ENCODE data around the gene FHIT.

DNA sequence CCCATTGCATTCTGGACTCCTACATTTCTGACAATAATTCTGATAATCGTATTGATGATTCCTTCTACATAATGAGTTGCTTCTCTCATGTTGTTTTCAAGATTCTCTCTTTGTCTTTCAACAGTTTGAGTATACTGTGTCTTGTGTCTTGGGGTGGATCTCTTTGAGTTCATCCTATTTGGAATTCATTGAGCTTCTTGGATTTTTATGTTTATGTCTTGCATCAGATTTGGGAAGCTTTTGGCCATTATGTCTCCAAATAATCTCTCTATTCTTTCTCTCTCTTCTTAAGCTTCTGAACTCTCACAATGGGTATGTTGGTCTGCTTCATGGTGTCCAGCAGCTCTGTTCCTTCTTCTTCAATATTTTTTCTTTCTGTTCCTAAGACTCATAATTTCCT lies 592.2 kb downstream of the FHIT start:
- TF ChIP-seq EZH2phosphoT487 (IDR thresholded peaks at IDR 0.05; ENCODE audit: insufficient read depth, low read depth) (no peak), EZH2 (IDR thresholded peaks at IDR 0.05; ENCODE audit: insufficient read depth, poor library complexity, severe bottlenecking) (no peak)

Measured in GM23248 (cell line).